Stimulated activated CD8-positive, alpha-beta memory T cell treated with anti-CD3 and anti-CD28 coated beads, Interleukin-15, amount 100 ng/mL, for 4 hours (primary cell): ENCODE results near the gene GOLGA8S.
"Not testable (repeated sequence)": the region's sequence is repeated elsewhere in the genome, so short reads cannot be mapped to it uniquely, and the experiment has no call there.

Experiments
- DNase-seq, 2 donors: peaks; one replicate each; pipeline ENCODE4 v3.0.0-alpha.2; 2020; ENCODE audit warnings: low read depth in 2 of 2

The GOLGA8S gene

DNA sequence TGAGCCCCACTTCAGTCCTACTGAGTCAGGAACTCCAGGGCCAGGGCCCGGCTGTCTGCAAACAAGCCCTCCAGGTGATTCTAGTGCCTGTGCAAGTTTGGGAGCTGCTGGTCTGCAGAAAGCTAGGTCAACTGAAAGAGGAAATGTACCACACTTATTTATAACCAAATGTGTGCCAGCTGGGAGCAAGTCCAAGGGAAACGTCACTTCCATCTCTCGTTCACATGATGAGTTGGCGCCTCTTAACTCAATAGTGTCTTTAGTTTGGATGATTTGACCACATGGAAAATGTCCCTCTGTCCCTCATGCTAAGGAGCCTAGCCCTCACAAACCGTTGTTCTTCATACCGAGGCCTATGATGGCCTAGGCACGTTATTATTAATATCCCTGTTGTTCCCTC is 43.2 kb downstream of the GOLGA8S start:
- DNase-seq, result no peak

DNA sequence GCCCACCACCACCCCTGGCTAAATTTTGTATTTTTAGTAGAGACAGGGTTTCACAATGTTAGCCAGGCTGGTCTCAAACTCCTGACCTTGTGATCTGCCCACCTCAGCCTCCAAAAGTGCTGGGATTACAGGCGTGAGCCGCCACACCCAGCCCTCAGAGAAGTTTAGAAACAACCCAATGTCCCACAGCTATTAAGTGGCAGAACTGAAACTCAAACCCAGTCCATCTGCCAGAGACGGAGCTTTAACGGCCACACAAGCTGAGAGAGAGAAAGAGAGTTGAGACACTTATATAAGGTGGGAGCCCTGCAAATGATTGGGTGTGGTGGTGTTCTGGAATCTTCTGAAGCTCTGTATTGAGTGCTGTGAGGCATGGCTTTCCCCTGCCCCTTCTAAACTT is 43.8 kb downstream of the GOLGA8S start:
- not testable (repeated sequence) for DNase-seq

DNA sequence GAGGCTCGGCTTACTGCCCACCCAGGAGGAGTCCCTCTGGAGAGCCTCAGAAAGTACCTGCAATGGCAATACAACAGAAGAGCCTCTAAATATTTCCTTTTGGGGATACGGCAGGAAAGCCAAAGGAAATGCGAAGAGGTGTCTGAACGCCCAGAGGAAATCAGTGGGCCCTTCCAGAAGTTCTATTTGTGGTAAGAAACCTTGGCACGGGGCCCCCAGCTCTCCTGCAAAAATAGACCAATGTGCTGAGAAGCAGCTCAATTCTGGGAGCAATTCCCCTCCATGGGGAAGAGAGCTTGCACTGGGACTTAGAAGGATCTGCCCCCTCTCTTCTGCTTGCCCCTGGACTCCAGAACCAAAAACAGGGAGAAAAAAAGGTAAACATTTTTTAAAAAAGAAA is 44.7 kb downstream of the GOLGA8S start:
- not testable (repeated sequence) for DNase-seq

DNA sequence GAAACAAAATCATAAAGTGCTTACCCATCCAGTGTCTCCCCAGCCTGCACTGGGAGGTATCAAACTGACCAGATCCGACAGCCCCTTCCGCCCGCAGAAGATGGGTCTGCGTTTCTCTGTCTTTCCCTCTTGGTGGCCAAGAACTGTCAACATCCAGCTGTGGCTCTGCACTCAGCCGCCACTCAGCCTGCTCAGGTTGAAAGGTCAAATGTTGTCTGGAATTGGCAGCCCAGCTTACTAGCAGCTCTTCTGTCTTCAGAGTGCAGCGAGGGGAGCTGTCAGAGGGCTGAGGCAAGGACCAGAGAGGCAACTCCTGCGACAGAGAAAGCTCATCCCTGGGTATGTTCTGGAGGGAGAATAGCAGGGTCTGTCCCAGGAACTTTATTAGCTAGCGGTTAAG is 47.1 kb downstream of the GOLGA8S start:
- no peak for DNase-seq

DNA sequence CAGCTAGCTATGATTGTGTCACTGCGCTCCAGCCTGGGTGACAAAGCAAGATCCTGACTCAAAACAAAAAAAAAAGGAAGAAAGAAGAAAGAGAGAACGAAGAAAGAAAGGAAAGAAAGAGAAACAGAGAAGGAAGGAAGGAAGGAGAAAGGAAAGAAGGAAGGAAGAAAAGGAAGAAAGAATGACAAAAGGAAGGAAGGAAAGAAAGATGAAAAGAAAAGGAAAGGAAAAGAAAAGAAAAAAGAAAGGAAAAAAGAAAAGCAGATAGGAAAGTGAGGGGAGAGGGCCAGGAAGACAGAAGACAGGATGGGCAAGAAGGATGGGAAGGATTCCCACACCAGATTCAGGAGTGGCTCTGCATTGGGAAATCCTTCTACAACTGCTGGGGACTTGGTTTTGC is 47.6 kb downstream of the GOLGA8S start:
- no peak for DNase-seq

DNA sequence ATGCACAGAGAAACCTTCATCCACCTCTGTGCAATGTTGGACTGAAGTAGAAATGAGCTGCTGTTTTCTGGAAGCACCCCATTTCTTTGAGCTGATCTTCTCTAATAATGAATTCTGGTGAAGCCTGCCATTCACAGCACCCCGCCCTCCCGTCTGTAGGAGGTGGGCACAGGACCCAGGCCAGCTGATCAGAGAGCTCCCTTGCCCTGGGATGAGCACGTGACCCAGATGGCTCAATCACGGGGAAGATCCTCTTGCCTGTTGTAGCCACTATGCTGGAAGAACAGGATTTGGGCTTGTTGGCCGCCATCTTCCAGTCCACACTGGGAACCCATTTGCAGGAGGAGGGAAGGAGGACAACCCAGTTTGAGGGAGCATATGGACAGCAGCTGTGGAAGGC is 48.0 kb downstream of the GOLGA8S start:
- DNase-seq, result no peak

DNA sequence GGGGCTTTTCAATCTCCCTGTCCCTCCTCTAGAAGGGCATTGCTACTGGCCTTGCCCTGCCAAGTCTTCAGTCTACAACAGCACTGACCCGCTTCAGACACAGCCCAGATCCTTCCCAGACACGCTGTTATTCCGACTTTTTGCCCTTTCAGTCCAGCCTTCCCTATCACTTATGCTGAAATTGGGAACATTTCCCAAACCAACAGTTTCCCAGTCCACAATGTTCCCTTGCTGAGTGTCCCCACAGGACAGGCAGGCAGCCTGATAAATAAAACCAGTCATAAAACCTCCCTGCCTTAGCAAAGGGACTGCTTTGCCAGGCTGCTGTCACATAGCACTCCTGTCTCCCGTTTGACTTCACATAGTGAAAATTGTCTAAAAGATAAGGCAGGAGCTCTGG is 49.0 kb downstream of the GOLGA8S start:
- no peak for DNase-seq

DNA sequence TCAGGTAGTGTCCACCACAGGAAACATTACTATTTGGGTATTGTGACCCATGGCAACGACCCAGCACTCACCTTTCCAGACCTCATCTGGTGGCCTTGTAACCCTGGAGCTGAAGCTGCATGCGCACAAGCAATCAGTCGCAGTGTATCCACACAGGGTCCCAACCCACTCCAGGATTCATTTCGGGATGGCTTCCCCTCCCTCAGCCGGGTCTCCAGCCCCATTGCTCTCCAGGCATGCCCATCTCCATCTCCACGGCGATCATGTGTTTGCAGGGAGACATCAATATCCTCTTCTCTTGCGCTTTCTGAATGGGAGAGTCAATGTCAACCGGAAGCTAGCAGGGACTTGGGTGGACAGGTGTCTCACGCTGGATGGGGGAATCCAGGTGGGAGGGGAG is 57.3 kb downstream of the GOLGA8S start:
- DNase-seq, result no peak

DNA sequence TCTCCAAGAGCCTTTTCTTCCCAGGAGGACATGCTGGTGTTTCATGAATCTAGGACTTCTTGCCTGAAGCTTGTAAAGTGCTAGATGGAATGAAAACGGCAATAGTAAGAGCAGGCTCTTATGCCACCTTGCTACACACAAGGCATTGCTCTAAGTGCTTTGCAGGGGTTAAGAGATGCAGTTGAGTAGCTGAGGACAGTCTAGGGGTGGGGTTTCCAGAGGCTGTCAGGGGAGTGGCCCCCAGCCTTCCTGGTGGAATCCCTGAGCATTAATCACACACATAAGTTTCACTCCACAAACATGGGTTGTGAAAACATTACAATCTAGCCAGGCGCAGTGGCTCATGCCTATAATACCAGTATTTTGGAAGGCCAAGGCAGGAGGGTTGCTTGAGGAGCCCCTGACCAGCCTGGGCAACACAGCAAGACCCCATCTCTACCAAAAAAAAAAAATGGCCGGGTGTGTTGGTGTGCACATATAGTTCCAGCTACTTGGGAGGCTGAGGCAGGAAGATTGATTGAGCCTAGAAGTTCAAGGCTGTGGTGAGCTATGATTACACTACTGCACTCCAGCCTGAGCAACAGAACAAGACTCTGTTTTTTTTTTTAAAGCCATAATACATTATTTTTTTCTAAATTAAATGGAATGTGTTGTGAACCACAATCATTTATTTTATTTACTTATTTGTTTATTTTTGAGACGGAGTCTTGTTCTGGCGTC is 58.5 kb downstream of the GOLGA8S start:
- DNase-seq, result not testable (repeated sequence)
